ENCODE data around the gene GPX5. TPM values are rescaled to one million over a fixed set of nuclear protein-coding genes. Genes with fewer than 3 reads are reported as not detected.
A peak's percentile ranks its signal among the peaks of the same experiment; 100 is the strongest.

Gene GPX5
- total RNA-seq, 1 donor from 2014 or later, result not detected

- no peaks in the 10 kb centered on the region for H3K9me3 Mint-ChIP-seq (ENCODE audit: low read depth)
- no peak for DNase-seq (ENCODE audit: low spot score)
- H3K4me1 Mint-ChIP-seq (ENCODE audit: low read depth), result peaks cover 8% of the 10 kb centered on the region
- H3K27me3 Mint-ChIP-seq (ENCODE audit: low read depth), result no peaks in the 10 kb centered on the region
- peak; percentile 48 for TF ChIP-seq CTCF (IDR thresholded peaks at IDR 0.05)
- H3K36me3 Mint-ChIP-seq (ENCODE audit: low read depth), result peaks cover 10% of the 10 kb centered on the region
- H3K4me3 Mint-ChIP-seq (ENCODE audit: unreplicated experiment), result no peak overlapping the region
- H3K27ac Mint-ChIP-seq (ENCODE audit: unreplicated experiment), result no peak overlapping the region
These were observed 54.8 kb downstream of the GPX5 start for GRCh38 chr6:28580475-28580874.

- no peak for TF ChIP-seq CTCF (IDR thresholded peaks at IDR 0.05)
- Mint-ChIP-seq H3K4me3 (ENCODE audit: unreplicated experiment) (no peak overlapping the region), H3K4me1 (ENCODE audit: low read depth) (peaks cover 32% of the 10 kb centered on the region), H3K27ac (ENCODE audit: unreplicated experiment) (no peak overlapping the region), H3K36me3 (ENCODE audit: low read depth) (no peaks in the 10 kb centered on the region), H3K9me3 (ENCODE audit: low read depth) (no peaks in the 10 kb centered on the region), H3K27me3 (ENCODE audit: low read depth) (no peaks in the 10 kb centered on the region)
- DNase-seq (ENCODE audit: low spot score), result no peak
These were observed 57.8 kb downstream of the GPX5 start for GRCh38 chr6:28583463-28583862.

Other genes with a start within 250 kb of the GPX5 start
- gene PGBD1, start 244.3 kb upstream of the GPX5 start, total RNA-seq, result 7.6 to 9.9 TPM (median 8.5 TPM) in 3 replicates
- gene ZSCAN31, start 189.7 kb upstream of the GPX5 start, total RNA-seq, result 1.8 to 2.6 TPM (median 2.0 TPM) in 3 replicates
- gene ZKSCAN3, start 175.9 kb upstream of the GPX5 start, total RNA-seq, result 4.9 to 7.8 TPM (median 5.5 TPM) in 3 replicates
- 3.7 to 5.1 TPM (median 4.1 TPM) in 3 replicates for gene ZSCAN12, start 126.1 kb upstream of the GPX5 start, total RNA-seq
- gene ZSCAN23, start 82.4 kb upstream of the GPX5 start, total RNA-seq, result 2.1 to 3.5 TPM (median 3.3 TPM) in 3 replicates
- gene GPX6, start 10.1 kb upstream of the GPX5 start, total RNA-seq, result not detected in 3 replicates

All from chondrocyte (in vitro differentiated cells).